GM18867 (cell line): ENCODE measurements around the gene POGZ.
"Not testable (repeated sequence)": the region's sequence is repeated elsewhere in the genome, so short reads cannot be mapped to it uniquely, and the experiment has no call there.

ENCODE experiments used
- ATAC-seq: cut with Tn5 transposase; IDR thresholded peaks from one replicate; pipeline ENCODE4 v1.9.1; 2021; ENCODE audit warnings: mild to moderate bottlenecking, moderate library complexity; ENCODE audit not compliant: unreplicated experiment

Gene POGZ

GRCh38 chr1:151418081-151418480 is 41.2 kb downstream of the POGZ start:
- no peak for ATAC-seq

DNA sequence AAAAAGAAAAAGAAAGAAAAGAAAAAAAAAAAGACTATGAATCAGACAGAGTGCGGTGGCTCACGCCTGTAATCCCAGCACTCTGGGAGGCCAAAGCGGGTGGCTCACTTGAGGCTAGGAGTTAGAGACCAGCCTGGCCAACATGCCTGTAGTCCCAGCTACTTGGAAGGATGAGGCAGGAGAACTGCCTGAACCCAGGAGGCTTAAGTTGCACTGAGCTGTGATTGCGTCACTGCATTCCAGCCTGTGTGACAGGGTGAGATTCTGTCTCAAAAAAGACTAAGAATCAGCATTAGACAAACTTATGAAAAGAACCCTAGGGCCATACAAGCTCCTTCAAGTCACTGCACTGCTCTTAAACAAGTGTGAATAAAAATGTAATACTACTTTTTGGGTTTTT is 43.1 kb downstream of the POGZ start:
- ATAC-seq: no peak

GRCh38 chr1:151411884-151412283 is 47.4 kb downstream of the POGZ start:
- no peak for ATAC-seq

- ATAC-seq: no peak
Measured at GRCh38 chr1:151408891-151409290, 50.4 kb downstream of the POGZ start.

- ATAC-seq: no peak
Measured at GRCh38 chr1:151407304-151407703, 52.0 kb downstream of the POGZ start.

- ATAC-seq: no peak
Measured at GRCh38 chr1:151406176-151406575, 53.1 kb downstream of the POGZ start.

GRCh38 chr1:151405187-151405951 is 53.9 kb downstream of the POGZ start:
- ATAC-seq: no peak

DNA sequence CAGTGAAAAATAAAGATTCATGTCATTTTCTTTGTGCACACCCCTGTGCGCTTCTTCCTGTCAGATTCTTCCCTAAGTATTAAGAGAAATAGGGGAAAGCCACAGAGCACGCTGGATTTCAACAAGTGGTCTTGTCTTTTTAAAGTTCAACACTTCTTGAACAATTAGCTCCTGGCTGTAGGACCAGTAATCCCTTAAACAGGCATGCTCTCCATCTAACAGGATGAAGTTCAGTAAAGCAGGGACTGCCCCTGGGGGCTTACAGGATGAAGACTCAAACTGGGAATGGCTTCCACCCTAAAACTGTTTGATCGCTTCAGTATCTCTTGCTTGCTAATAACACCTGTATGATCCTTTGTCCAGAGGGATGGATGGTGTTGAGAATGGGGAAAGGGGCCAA is 55.7 kb downstream of the POGZ start:
- no peak for ATAC-seq

- ATAC-seq: no peak
Measured at GRCh38 chr1:151402764-151403163, 56.5 kb downstream of the POGZ start.

DNA sequence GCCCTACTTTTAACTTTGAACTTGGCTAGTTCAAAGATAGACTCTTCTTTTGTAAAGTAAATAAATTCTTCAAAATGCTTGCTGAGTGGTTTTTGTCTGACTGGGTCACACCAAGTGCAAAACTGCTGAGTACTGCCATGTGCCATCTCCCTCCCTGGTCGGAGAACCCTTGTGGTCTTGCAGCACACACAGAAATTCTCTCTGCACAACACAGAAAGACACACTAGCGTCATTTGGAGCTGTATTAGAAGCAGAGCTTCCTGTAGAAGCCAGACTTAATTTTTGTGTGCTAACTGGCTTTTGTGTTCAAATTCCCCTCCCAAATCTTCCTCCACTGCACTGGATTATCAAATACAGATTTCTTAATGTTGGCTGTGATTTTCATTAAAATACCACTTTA is 57.4 kb downstream of the POGZ start:
- no peak for ATAC-seq

DNA sequence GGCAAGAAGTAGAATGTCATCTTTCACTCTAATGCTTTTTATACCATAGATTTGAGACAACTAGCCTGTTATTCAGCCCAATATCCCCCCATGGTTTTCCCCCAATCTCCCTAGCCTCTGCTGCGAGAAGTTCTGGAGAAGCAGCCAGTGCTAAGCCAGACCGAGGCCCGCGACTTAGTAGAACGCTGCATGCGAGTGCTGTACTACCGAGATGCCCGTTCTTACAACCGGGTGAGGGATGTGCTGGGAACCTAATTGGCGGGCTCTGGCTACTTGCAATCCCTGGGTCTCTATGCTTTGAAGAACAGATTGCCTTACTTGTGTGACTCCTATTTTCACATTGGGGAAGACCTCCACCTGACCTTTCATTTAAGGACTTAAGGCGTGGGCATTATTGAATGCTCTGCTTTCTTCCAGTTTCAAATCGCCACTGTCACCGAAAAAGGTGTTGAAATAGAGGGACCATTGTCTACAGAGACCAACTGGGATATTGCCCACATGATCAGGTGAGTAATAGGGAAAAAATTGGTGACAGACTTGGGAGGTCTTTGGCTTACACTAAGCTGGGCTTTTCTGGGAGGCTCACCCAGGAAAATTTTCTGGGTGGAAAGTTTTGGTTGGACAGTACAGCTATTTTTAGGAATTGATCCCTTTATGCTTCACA is 58.0 kb downstream of the POGZ start:
- ATAC-seq: no peak

- ATAC-seq: peak; percentile 89
Measured at GRCh38 chr1:151399324-151400171, 59.7 kb downstream of the POGZ start, which contains the start of gene PSMB4. TSS of gene PSMB4 (plus strand) at chr1:151399573. CDS start at chr1:151399588, 15 bp downstream.

DNA sequence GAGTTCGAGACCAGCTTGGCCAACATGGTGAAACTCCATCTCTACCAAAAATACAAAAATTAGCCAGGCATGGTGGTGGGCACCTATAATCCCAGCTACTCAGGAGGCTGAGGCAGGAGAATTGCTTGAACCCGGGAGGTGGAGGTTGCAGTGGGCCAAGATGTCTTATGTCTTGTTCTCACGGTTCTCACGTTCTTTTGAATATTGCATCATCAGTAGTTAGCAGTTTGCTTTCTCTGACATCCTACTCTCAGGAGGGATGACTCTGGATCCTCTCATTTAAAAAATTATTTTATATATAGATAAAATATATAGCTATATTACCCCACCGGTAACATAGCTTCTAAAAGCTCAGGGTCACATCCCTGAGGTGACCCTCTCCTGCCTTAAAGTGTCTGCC is 63.0 kb downstream of the POGZ start:
- ATAC-seq: not testable (repeated sequence)

- ATAC-seq: no peak
Measured at GRCh38 chr1:151393583-151393982, 65.7 kb downstream of the POGZ start.

- no peak for ATAC-seq
Measured at GRCh38 chr1:151391079-151391563, 68.2 kb downstream of the POGZ start.

- not testable (repeated sequence) for ATAC-seq
Measured at GRCh38 chr1:151390221-151391078, 68.8 kb downstream of the POGZ start.

- ATAC-seq: no peak
Measured at GRCh38 chr1:151386002-151386401, 73.3 kb downstream of the POGZ start.

DNA sequence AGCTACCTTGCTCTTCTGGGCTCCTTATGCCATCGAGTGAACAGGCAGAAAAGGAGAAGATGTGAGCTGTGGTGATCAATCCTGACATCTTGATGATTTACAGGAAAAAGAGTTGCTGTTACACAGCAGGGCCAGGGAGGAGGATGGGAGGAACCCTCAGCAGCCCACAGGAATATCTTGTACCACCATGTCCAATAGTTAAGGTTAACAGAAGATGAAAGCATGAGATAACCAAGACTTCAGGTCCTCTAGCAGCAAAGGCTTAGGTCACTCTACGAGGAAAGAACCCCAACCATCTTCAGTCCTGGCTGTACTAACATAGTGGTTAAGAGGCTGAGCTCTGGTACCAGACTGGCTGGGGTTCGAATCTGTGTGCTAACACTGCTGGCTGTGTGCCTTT is 74.7 kb downstream of the POGZ start:
- ATAC-seq: no peak

DNA sequence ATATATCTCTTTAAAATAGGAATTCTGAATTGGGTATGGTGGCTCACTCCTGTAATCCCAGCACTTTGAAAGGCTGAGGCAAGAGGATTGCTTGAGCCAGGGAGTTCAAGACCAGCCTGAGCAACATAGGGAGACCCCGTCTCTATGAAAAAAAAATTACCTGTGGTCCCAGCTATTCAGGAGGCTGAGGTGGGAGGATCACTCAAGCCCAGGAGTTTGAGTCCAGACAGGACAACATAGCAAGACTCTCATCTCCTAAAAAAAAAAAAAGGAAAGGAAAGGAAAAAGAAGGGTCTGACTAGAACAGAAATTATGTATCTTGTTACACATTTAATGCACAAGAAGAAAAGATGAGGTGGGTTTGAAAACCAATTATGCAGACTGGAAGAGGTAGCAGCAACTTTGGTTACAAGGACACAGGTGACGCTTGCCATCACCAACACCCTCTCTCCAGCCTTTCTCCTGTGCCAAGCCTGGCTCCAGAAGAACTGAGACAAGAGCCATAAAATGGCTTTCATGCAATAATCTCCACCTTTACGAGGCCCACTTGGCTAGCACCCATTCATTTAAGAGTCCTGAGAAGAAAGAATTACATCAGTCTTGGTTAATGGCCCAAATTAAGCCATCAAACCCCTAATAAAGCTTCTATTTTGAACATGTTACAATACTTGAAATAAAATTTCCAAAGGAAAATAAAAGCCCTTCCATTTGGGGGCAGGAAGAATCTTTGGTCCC is 82.0 kb downstream of the POGZ start:
- no peak for ATAC-seq

GRCh38 chr1:151373196-151373595 is 86.1 kb downstream of the POGZ start:
- no peak for ATAC-seq
